Right cardiac atrium (tissue), 5 donors: ENCODE data around the gene HAVCR2. TPM values are rescaled to one million over a fixed set of nuclear protein-coding genes. Genes with fewer than 3 reads are reported as not detected.

Experiments
- ATAC-seq, 2 donors: fragments of 200-7000 bp; cut with Tn5 transposase; one replicate each; pipeline versions ENCODE4 v1.8.0 to v1.9.1; 2020; ENCODE audit warnings: moderate library complexity in 2 of 2, mild to moderate bottlenecking in 1 of 2
- DNase-seq, 3 donors: peaks; one replicate each; pipeline ENCODE4 v3.0.0-alpha.2; 2020
- H3K27ac ChIP-seq: one replicate; pipeline ENCODE4 v1.5.1; 2013; ENCODE audit warnings: mild to moderate bottlenecking, low read length, control low read depth, moderate library complexity
- H3K27me3 ChIP-seq: one replicate; pipeline ENCODE4 v1.6.1; 2013; ENCODE audit not compliant: control insufficient read depth, insufficient read depth
- H3K4me1 ChIP-seq: one replicate; pipeline ENCODE4 v1.6.1; 2013; ENCODE audit warnings: low read length; ENCODE audit not compliant: control insufficient read depth, insufficient read depth
- H3K4me3 ChIP-seq: one replicate; pipeline ENCODE4 v1.5.1; 2013; ENCODE audit warnings: low read length, control low read depth
- H3K9me3 ChIP-seq: one replicate; pipeline ENCODE4 v1.6.1; 2013; ENCODE audit warnings: low read length; ENCODE audit not compliant: control insufficient read depth
- WGBS: extraction: QIAGEN DNeasy Blood & Tissue Kit; methylation state at CpG from one replicate; pipeline ENCODE4 v1.1.7; 2013; 5-methylcytosine and 5-hydroxymethylcytosine counted together
- intact Hi-C, 4 donors: fragments of 100-400 bp; cut with DNase I; formaldehyde crosslinking; loops; one replicate each; pipeline versions ENCODE4 v1.11.0 to v1.14.0; 2022 to 2023
- polyA plus RNA-seq: library from polyadenylated mRNA; stranded (reverse); fragments of 200-250 nt; gene quantifications from one replicate; pipeline ENCODE4 v1.2.3, GENCODE V29; 2013
- total RNA-seq, 4 donors: library from RNA; stranded (reverse); fragmentation: NEBNext Ultra II Directional; extraction: Animal tissue kit (Norgen Biotek cat#: 25700); gene quantifications; one replicate each; pipeline ENCODE4 v1.2.1, GENCODE V29; 2021
- donor health status: healthy with polysubstance abuse.
- donor health status: DM: no; HTN: yes; CAD: no.
- donor health status: DM: no; HTN: no; CAD: no.
- donor health status: DM: no; HTN: yes; CAD: no; lungs with severe emphysema.
- donor health status: DM: yes; HTN: yes; CAD: no.

The HAVCR2 gene
- total and polyA plus RNA-seq, 5 donors = 1.8 to 5.2 (median 4.9) TPM

DNA sequence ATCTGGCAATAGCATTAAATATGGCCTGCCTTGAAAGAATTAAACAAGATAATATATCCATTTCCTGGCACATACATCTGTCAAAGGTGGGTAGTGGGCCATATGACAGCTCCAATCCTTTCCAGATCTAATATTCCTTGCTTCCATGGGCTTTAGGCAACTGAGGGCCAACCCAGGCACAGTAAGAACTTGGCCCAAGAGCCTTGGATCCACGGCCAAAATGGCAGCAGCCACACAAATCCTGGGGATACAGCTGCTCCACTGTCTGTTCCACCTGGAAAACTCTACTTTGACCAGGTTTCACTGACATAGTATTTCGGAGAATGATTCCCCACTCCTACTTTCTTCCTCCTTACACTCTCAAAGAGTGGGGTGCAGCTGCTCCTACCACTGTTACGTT is 63.2 kb downstream of the HAVCR2 start:
- Histone ChIP-seq H3K4me1 (no peaks in the 10 kb centered on the region), H3K4me3 (no peak overlapping the region), H3K27me3 (no peaks in the 10 kb centered on the region), H3K9me3 (no peaks in the 10 kb centered on the region), H3K27ac (no peak overlapping the region)
- WGBS = 63% methylated on average over 3 of the region's 3 CpGs
- DNase-seq = no peak
- intact Hi-C loops = no loop called here
- no peak for ATAC-seq

DNA sequence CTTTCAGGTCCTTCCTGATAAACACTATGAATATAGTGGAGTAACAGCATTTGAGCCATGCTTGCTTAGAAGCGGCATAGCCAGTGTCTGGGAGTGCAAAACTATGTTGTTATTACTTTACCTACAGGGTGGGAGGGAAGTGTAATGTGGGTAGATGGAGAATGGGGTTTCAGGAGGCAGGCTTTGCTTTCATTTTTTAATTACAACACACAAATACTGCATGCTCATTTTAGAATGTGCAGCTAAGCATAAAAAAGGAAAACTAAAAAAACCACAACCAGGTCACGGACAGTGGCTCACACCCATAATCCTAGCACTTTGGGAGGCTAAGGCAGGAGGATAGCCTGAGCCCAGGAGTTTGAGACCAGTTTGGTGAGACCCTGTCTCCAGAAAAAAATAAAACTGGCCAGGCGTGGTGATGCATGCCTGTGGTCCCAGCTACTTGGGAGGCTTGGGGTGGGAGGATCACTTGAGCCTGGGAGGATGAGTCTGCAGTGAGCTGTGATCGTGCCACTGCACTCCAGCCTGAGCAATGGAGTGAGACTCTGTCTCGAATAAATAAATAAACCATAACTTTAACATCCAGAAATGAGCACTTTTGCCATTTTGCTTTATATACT is 70.2 kb downstream of the HAVCR2 start:
- H3K4me1 ChIP-seq = no peaks in the 10 kb centered on the region
- H3K27ac ChIP-seq = no peak overlapping the region
- DNase-seq = no peak
- 82% methylated on average over 5 of the region's 5 CpGs for WGBS
- intact Hi-C loops = no loop called here
- H3K27me3 ChIP-seq = no peaks in the 10 kb centered on the region
- H3K9me3 ChIP-seq = no peaks in the 10 kb centered on the region
- H3K4me3 ChIP-seq = no peak overlapping the region
- ATAC-seq = no peak

Other genes starting within 250 kb of the HAVCR2 start
- gene TIMD4, start 145.8 kb downstream of the HAVCR2 start, total RNA-seq = 1 to 10 TPM in 2 of 4 donors, under 1 TPM in 2; 0.50 to 1.4 (median 0.98) TPM
- 0.07 TPM for gene TIMD4, start 145.8 kb downstream of the HAVCR2 start, polyA plus RNA-seq
- not detected for gene HAVCR1, start 49.9 kb downstream of the HAVCR2 start, total RNA-seq
- gene HAVCR1, start 49.9 kb downstream of the HAVCR2 start, polyA plus RNA-seq = not detected
- gene MED7, start 33.8 kb upstream of the HAVCR2 start, total RNA-seq = 10 to 100 TPM in 3 of 4 donors, 1 to 10 TPM in 1; 9.6 to 10.6 (median 10.2) TPM
- 14.3 TPM for gene MED7, start 33.8 kb upstream of the HAVCR2 start, polyA plus RNA-seq
- gene GARIN3, start 57.2 kb upstream of the HAVCR2 start, total RNA-seq = not detected
- not detected for gene GARIN3, start 57.2 kb upstream of the HAVCR2 start, polyA plus RNA-seq
- gene ITK, start 71.8 kb upstream of the HAVCR2 start, total RNA-seq = 1 to 10 TPM in 1 of 4 donors, under 1 TPM in 3; 0.62 to 1.6 (median 0.84) TPM
- gene ITK, start 71.8 kb upstream of the HAVCR2 start, polyA plus RNA-seq = 0.34 TPM
- gene CYFIP2, start 157.1 kb upstream of the HAVCR2 start, total RNA-seq = 10 to 100 TPM; 33.4 to 43.8 (median 37.2) TPM
- 27.4 TPM for gene CYFIP2, start 157.1 kb upstream of the HAVCR2 start, polyA plus RNA-seq